Neutrophil (primary cell): ENCODE results near the gene EDA.
"Not testable (repeated sequence)": the region's sequence is repeated elsewhere in the genome, so short reads cannot be mapped to it uniquely, and the experiment has no call there.

Experiments
- H3K27ac ChIP-seq: fragments of 200-600 bp; sonication (generic); 2 replicates; pipeline ENCODE4 v1.5.1; 2016; ENCODE audit warnings: mild to moderate bottlenecking, moderate library complexity
- H3K27me3 ChIP-seq: fragments of 200-600 bp; sonication (generic); 2 replicates; pipeline ENCODE4 v1.6.0; 2016; ENCODE audit warnings: mild to moderate bottlenecking
- H3K36me3 ChIP-seq: fragments of 200-600 bp; sonication (generic); 2 replicates; pipeline ENCODE4 v1.5.1; 2017
- H3K4me1 ChIP-seq, 2 experiments: fragments of 200-600 bp in 1 of 2; sonication (generic) in 1 of 2; 1 replicate in 1 of 2; 2 replicates in 1 of 2; pipeline versions ENCODE4 v1.5.1 to v1.6.1; 2013 to 2016; ENCODE audit warnings: low read depth in 1 of 2, low read length in 1 of 2, mild to moderate bottlenecking in 1 of 2, moderate library complexity in 1 of 2; ENCODE audit not compliant: control insufficient read depth in 1 of 2, insufficient read depth in 1 of 2
- H3K4me3 ChIP-seq, 2 experiments: fragments of 200-600 bp in 1 of 2; sonication (generic) in 1 of 2; 1 replicate in 1 of 2; 2 replicates in 1 of 2; pipeline ENCODE4 v1.5.1; 2013 to 2016; ENCODE audit warnings: low read depth in 1 of 2, low read length in 1 of 2, mild to moderate bottlenecking in 1 of 2, moderate library complexity in 1 of 2
- H3K9me3 ChIP-seq: fragments of 200-600 bp; sonication (generic); 2 replicates; pipeline ENCODE4 v1.5.1; 2016
- TF ChIP-seq, protein P1 (sequence below): fragments of 200-600 bp; sonication (generic); IDR thresholded peaks from 2 replicates; pipeline ENCODE4 v1.5.1; 2016; ENCODE audit warnings: antibody characterized with exemption

EDA gene

DNA sequence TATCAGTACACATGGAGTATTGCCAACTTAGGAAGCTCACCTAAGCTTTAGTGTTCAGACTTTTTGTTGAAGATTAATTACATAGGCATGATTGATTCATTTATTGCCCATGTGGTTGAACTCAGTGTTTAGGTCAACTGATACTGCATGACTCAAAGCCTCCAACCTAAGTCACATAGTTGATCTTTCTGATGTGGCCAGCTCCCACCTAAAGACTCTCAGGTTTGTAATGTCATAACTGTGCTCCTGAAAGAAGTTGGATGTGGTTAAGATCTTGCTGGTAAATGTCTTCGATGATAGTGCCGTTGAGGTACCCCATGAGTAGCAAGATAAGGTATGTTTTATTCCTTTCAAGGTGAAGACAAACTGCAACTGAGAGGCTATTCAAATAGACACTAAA is 192.5 kb downstream of the EDA start:
- no peaks in the 10 kb centered on the region for H3K36me3 ChIP-seq
- no peak overlapping the region for H3K4me3 ChIP-seq
- no peaks in the 10 kb centered on the region for H3K4me1 ChIP-seq
- no peak overlapping the region for H3K27ac ChIP-seq
- no peaks in the 10 kb centered on the region for H3K27me3 ChIP-seq
- TF ChIP-seq, protein P1, sequence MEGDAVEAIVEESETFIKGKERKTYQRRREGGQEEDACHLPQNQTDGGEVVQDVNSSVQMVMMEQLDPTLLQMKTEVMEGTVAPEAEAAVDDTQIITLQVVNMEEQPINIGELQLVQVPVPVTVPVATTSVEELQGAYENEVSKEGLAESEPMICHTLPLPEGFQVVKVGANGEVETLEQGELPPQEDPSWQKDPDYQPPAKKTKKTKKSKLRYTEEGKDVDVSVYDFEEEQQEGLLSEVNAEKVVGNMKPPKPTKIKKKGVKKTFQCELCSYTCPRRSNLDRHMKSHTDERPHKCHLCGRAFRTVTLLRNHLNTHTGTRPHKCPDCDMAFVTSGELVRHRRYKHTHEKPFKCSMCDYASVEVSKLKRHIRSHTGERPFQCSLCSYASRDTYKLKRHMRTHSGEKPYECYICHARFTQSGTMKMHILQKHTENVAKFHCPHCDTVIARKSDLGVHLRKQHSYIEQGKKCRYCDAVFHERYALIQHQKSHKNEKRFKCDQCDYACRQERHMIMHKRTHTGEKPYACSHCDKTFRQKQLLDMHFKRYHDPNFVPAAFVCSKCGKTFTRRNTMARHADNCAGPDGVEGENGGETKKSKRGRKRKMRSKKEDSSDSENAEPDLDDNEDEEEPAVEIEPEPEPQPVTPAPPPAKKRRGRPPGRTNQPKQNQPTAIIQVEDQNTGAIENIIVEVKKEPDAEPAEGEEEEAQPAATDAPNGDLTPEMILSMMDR: no peak
- no peaks in the 10 kb centered on the region for H3K9me3 ChIP-seq

DNA sequence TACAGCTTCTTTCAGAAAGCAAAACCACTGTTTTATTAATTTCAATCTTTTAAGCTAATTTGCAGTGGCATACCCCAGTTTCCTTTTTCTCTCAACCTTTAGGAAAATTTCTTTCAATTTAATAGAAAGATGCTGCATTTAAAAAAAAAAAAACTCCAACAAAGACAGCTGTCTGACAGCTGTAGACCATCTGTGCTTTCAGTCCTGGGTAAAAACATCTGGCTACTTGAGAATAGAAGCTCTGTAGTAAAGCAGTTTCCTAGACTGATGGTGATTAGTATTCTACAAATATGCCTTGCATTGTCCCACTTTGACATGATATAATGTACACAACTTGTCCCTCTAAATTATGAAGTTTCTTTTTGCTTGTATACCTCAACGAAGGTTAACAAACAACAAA is 197.8 kb downstream of the EDA start:
- no peaks in the 10 kb centered on the region for H3K9me3 ChIP-seq
- H3K36me3 ChIP-seq: no peaks in the 10 kb centered on the region
- no peak overlapping the region for H3K27ac ChIP-seq
- no peaks in the 10 kb centered on the region for H3K27me3 ChIP-seq
- no peak overlapping the region for H3K4me3 ChIP-seq
- TF ChIP-seq, protein P1: no peak
- H3K4me1 ChIP-seq: no peaks in the 10 kb centered on the region

DNA sequence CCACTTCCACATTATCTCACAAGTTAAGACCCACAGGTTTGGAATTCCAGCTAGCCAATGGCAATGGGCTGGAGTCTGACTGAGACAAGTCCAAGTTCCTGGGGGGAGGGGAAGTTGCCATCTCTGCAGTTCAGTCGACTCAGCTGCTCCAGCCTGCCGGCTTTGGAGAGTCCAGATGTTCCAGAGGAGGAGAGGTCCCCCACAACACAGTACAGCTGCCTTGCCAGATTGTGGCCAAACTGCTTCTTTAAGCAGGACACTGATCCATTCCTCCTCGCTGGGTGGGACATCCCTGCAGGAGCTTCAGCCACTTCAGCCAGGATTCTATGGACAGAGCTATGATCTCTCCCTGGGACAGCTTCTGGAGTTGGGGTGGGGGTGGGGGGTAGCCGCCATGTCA is 199.2 kb downstream of the EDA start:
- Histone ChIP-seq H3K36me3 (no peaks in the 10 kb centered on the region), H3K4me3 (no peak overlapping the region), H3K9me3 (no peaks in the 10 kb centered on the region), H3K4me1 (no peaks in the 10 kb centered on the region), H3K27me3 (no peaks in the 10 kb centered on the region), H3K27ac (no peak overlapping the region)
- TF ChIP-seq, protein P1: no peak

DNA sequence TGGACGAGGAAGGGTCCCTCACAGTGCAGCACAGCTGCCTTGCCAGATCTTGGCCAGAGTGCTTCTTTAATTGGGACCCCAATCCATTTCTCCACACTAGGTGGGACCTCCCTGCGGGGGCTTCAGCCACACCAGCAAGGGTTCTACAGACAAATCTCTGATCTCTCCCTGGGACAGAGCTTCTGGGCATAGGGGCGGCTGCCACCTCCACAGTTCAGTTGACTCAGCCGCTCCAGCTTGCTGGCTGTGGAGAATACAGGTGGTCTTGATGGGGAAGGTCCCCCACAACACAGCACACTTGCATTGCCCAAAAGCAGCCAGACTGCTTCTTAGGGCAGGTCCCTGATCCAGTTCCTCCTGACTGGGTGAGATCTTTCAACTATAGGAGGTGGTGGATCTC is 199.6 kb downstream of the EDA start:
- no peaks in the 10 kb centered on the region for H3K9me3 ChIP-seq
- TF ChIP-seq, protein P1: no peak

DNA sequence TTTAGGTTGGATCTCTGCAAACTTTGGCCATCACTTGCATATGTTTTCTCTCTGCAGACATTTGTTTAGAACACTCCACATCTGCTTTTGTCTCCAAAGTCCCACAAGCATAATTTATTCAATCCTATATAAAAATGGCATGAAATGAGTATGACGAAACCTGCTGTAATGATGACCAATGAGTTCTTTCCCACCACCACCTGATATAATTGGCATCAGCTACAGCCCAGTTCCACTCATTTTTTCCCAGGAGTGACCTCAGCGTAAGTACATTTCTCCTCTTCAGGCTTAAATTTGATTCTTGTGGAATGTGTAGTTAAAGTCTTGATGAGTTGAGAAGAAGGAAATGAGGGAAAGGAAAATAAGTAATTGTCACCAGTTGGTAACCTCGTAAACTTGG is 228.7 kb downstream of the EDA start:
- Histone ChIP-seq H3K36me3 (no peaks in the 10 kb centered on the region), H3K27me3 (no peaks in the 10 kb centered on the region), H3K4me1 (no peaks in the 10 kb centered on the region), H3K4me3 (no peak overlapping the region), H3K27ac (no peak overlapping the region), H3K9me3 (no peaks in the 10 kb centered on the region)
- TF ChIP-seq, protein P1: no peak

More for the DNA sequence above, 199.6 kb downstream of the EDA start:
- H3K27me3 ChIP-seq: no peaks in the 10 kb centered on the region
- H3K27ac ChIP-seq: no peak overlapping the region
- no peak overlapping the region for H3K4me3 ChIP-seq
- no peaks in the 10 kb centered on the region for H3K4me1 ChIP-seq
- no peaks in the 10 kb centered on the region for H3K36me3 ChIP-seq

DNA sequence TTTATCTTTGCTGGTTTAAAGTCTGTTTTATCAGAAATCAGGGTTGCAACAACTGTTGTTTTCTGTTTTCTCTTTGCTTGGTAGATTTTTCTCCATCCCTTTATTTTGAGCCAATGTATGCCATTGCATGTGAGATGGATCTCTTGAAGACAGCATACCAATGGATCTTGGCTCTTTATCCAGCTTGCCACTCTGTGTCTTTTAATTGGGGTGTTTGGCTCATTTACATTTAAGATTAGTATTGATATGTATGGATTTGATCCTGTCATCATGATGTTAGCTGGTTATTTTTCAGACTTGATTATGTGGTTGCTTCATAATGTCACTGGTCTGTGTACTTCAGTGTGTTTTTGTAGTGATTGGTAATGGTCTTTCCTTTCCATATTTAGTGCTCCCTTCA is 244.1 kb downstream of the EDA start:
- H3K4me1 ChIP-seq, H3K4me3 ChIP-seq, H3K27me3 ChIP-seq, H3K27ac ChIP-seq, H3K36me3 ChIP-seq, H3K9me3 ChIP-seq: not testable (repeated sequence)
